HL-60 (cell line): Measurements from ENCODE around the gene VILL.

ENCODE experiments used
- CTCF ChIP-seq: IDR thresholded peaks from one replicate; pipeline ENCODE4 v1.5.1; 2011; ENCODE audit warnings: low read length, control low read depth, inconsistent platforms; ENCODE audit not compliant: insufficient read depth
- GABPA ChIP-seq: IDR thresholded peaks from 2 replicates; pipeline ENCODE4 v1.6.1; 2012; ENCODE audit warnings: low read depth
- POLR2AphosphoS5 ChIP-seq: IDR thresholded peaks from 2 replicates; pipeline ENCODE4 v1.6.1; 2012; ENCODE audit warnings: low read depth
- SPI1 ChIP-seq: IDR thresholded peaks from 2 replicates; pipeline ENCODE4 v1.6.1; 2012; ENCODE audit warnings: low read depth, mild to moderate bottlenecking, borderline replicate concordance
- TF ChIP-seq, protein P1 (sequence below): IDR thresholded peaks from 2 replicates; pipeline ENCODE4 v1.6.1; 2012; ENCODE audit warnings: low read depth; ENCODE audit not compliant: insufficient replicate concordance

DNA sequence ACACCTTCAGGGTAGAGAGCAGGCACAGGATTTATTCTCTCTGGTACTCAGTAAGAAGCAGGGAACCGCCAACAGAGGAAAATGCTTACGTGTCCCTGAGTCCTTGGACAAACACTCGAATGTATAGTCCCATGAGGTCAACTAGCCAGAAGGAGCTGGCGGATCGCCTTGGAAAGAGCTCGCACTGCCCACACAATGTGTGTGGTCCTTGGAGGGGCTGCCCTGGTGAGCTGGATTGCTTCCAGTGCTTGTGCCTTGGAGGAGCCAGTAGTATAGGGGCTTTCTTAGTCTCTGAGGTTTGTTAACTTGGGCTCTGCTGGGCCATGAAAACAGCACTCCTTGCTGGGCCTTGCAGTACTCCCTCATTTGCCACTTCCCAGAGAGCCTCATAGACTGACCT is 40.7 kb upstream of the VILL start:
- TF ChIP-seq CTCF (no peak), SPI1 (no peak), GABPA (no peak), POLR2AphosphoS5 (no peak)
- TF ChIP-seq, protein P1, sequence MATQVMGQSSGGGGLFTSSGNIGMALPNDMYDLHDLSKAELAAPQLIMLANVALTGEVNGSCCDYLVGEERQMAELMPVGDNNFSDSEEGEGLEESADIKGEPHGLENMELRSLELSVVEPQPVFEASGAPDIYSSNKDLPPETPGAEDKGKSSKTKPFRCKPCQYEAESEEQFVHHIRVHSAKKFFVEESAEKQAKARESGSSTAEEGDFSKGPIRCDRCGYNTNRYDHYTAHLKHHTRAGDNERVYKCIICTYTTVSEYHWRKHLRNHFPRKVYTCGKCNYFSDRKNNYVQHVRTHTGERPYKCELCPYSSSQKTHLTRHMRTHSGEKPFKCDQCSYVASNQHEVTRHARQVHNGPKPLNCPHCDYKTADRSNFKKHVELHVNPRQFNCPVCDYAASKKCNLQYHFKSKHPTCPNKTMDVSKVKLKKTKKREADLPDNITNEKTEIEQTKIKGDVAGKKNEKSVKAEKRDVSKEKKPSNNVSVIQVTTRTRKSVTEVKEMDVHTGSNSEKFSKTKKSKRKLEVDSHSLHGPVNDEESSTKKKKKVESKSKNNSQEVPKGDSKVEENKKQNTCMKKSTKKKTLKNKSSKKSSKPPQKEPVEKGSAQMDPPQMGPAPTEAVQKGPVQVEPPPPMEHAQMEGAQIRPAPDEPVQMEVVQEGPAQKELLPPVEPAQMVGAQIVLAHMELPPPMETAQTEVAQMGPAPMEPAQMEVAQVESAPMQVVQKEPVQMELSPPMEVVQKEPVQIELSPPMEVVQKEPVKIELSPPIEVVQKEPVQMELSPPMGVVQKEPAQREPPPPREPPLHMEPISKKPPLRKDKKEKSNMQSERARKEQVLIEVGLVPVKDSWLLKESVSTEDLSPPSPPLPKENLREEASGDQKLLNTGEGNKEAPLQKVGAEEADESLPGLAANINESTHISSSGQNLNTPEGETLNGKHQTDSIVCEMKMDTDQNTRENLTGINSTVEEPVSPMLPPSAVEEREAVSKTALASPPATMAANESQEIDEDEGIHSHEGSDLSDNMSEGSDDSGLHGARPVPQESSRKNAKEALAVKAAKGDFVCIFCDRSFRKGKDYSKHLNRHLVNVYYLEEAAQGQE = no peak
